ENCODE results near the gene SNRPE. TPM values are rescaled to one million over a fixed set of nuclear protein-coding genes. Genes with fewer than 3 reads are reported as not detected.

The SNRPE gene
- 99.9 to 256 TPM (median 228 TPM) in 5 replicates for total RNA-seq (2022; extraction: Qiagen RNA extraction; ENCODE audit: low read depth)

DNA sequence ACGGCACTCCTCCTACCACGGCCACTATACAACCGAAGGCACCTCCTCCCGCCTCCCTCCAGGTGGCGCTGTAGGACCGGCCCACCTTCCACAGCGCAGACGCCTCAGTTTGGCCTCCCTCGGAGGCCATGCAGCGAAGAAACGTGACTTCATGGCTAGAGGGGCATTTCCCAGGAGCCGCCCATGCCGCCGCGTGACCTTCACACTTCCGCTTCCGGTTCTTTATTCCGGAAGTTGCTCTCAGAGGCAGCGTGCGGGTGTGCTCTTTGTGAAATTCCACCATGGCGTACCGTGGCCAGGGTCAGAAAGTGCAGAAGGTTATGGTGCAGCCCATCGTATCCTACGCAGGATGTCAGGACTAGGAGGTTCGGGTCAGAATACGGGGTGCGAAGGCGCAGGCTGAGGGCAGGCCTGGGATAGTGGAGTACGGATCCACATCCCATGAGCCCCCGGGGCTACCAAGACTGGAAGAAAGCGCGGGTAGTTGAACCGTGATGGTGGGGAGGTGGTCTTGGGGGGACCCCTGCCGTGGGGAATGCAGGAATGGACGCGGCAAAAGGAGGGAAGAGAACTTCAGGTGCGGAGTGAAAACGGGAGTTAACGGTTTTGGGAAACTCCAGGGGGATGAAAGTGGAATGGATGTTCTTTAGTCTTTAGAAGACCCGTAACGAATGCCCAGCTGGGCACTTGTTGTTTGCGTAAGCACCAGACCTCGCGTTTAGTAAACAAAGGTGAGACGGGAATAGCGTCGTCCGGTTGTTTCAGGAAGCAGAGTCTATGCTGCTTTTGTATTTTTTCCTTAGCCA lies at the start of gene SNRPE:
Gene SNRPE, plus strand, starts transcription at position 221 of the 806 bp plus-strand sequence. Its CDS starts 61 bp downstream, at position 282.

Other genes with a start within 250 kb of the SNRPE start
- gene ATP2B4, start 234.8 kb upstream of the SNRPE start, total RNA-seq (2022; extraction: Qiagen RNA extraction; ENCODE audit: low read depth), result 10.1 to 17.9 TPM (median 17.0 TPM) in 5 replicates
- gene LAX1, start 96.4 kb upstream of the SNRPE start, total RNA-seq (2022; extraction: Qiagen RNA extraction; ENCODE audit: low read depth), result not detected in 5 replicates
- gene ZBED6, start 66.0 kb upstream of the SNRPE start, total RNA-seq (2022; extraction: Qiagen RNA extraction; ENCODE audit: low read depth), result 1.1 to 3.5 TPM (median 3.2 TPM) in 5 replicates
- gene ZC3H11A, start 66.0 kb upstream of the SNRPE start, total RNA-seq (2022; extraction: Qiagen RNA extraction; ENCODE audit: low read depth), result 36.6 to 56.3 TPM (median 45.9 TPM) in 5 replicates
- gene SOX13, start 211.5 kb downstream of the SNRPE start, total RNA-seq (2022; extraction: Qiagen RNA extraction; ENCODE audit: low read depth), result 14.6 to 20.9 TPM (median 19.4 TPM) in 5 replicates

Measured in A549 treated with RU486 at 1 μM for 4 hours (cell line).